Activated CD8-positive, alpha-beta T cell treated with anti-CD3 and anti-CD28 coated beads for 36 hours (primary cell): Measurements from ENCODE around the gene PTPRD. TPM values are rescaled to one million over a fixed set of nuclear protein-coding genes. Genes with fewer than 3 reads are reported as not detected.
"Not testable (repeated sequence)": the region's sequence is repeated elsewhere in the genome, so short reads cannot be mapped to it uniquely, and the experiment has no call there.

ENCODE experiments used
- ATAC-seq: fragments of 200-7000 bp; cut with Tn5 transposase; one replicate; pipeline ENCODE4 v1.10.0; 2021; ENCODE audit warnings: mild to moderate bottlenecking, moderate library complexity
- CTCF ChIA-PET: fragments of 350-600 bp; sonication (Branson Sonifier 250); formaldehyde crosslinking; loops from one replicate; lab custom pipeline; 2021; ENCODE audit warnings: antibody characterized with exemption; lab: Charles Lee
- POLR2A ChIA-PET: fragments of 350-600 bp; sonication (Branson Sonifier 250); formaldehyde crosslinking; loops from one replicate; lab custom pipeline; 2021; ENCODE audit warnings: antibody characterized with exemption; lab: Charles Lee
- DNase-seq: peaks from one replicate; pipeline ENCODE4 v3.0.0-alpha.2; 2020
- H3K27ac Mint-ChIP-seq: one replicate; pipeline ENCODE4 v1.8.0; 2021; ENCODE audit warnings: mild to moderate bottlenecking, mixed read lengths
- H3K27me3 Mint-ChIP-seq: one replicate; pipeline ENCODE4 v1.8.0; 2021; ENCODE audit warnings: mixed read lengths
- H3K36me3 Mint-ChIP-seq: one replicate; pipeline ENCODE4 v1.8.0; 2021; ENCODE audit warnings: low read depth, mixed read lengths
- H3K4me1 Mint-ChIP-seq: one replicate; pipeline ENCODE4 v1.8.0; 2021; ENCODE audit warnings: low read depth, mixed read lengths
- H3K4me3 Mint-ChIP-seq: one replicate; pipeline ENCODE4 v1.8.0; 2021; ENCODE audit warnings: mild to moderate bottlenecking, moderate library complexity, mixed read lengths
- H3K9me3 Mint-ChIP-seq: one replicate; pipeline ENCODE4 v1.8.0; 2021; ENCODE audit warnings: mixed read lengths
- CTCF ChIP-seq: fragments of 200-600 bp; IDR thresholded peaks from one replicate; pipeline ENCODE4 v1.8.0; 2022; ENCODE audit warnings: antibody characterized with exemption, mild to moderate bottlenecking
- intact Hi-C: fragments of 100-400 bp; cut with micrococcal nuclease; formaldehyde crosslinking; loops from one replicate; pipeline ENCODE4 v1.10.0; 2022
- total RNA-seq, 2 experiments: library from RNA; stranded (reverse); gene quantifications; one replicate each; pipeline ENCODE4 v1.2.3, GENCODE V29; 2021

Gene PTPRD
- total RNA-seq, 2 experiments from 2014 or later: not detected

- H3K36me3 Mint-ChIP-seq: no peaks in the 10 kb centered on the region
- no peak overlapping the region for H3K27ac Mint-ChIP-seq
- no peak overlapping the region for H3K4me3 Mint-ChIP-seq
- no peaks in the 10 kb centered on the region for H3K4me1 Mint-ChIP-seq
- H3K27me3 Mint-ChIP-seq: no peaks in the 10 kb centered on the region
- ChIA-PET CTCF (no interaction called here), POLR2A (no interaction called here)
- no peak for DNase-seq
- no peak for ATAC-seq
- H3K9me3 Mint-ChIP-seq: peaks cover 1% of the 10 kb centered on the region
- TF ChIP-seq CTCF: no peak
- intact Hi-C loops: no loop called here
Observed at GRCh38 chr9:9341203-9341602, 1271.6 kb downstream of the PTPRD start.

- DNase-seq: no peak
- Mint-ChIP-seq H3K36me3 (no peaks in the 10 kb centered on the region), H3K4me1 (no peaks in the 10 kb centered on the region), H3K27me3 (no peaks in the 10 kb centered on the region), H3K4me3 (no peak overlapping the region), H3K27ac (no peak overlapping the region), H3K9me3 (peaks cover 1% of the 10 kb centered on the region)
- ATAC-seq: no peak
- CTCF ChIA-PET: no interaction called here
- TF ChIP-seq CTCF: no peak
- POLR2A ChIA-PET: no interaction called here
- intact Hi-C loops: no loop called here
Observed at GRCh38 chr9:9337129-9337528, 1275.7 kb downstream of the PTPRD start.

GRCh38 chr9:9326749-9327148, 1286.1 kb downstream of the PTPRD start:
- Mint-ChIP-seq H3K9me3 (peaks cover 6% of the 10 kb centered on the region), H3K4me1 (no peaks in the 10 kb centered on the region), H3K27ac (no peak overlapping the region), H3K4me3 (no peak overlapping the region), H3K27me3 (no peaks in the 10 kb centered on the region), H3K36me3 (no peaks in the 10 kb centered on the region)
- intact Hi-C loops: no loop called here
- POLR2A ChIA-PET: no interaction called here
- no peak for TF ChIP-seq CTCF
- ATAC-seq: no peak
- DNase-seq: no peak
- CTCF ChIA-PET: no interaction called here

- H3K4me1 Mint-ChIP-seq: no peaks in the 10 kb centered on the region
- no peak for DNase-seq
- no peak for TF ChIP-seq CTCF
- ATAC-seq: no peak
- no peaks in the 10 kb centered on the region for H3K27me3 Mint-ChIP-seq
- peaks cover 5% of the 10 kb centered on the region for H3K9me3 Mint-ChIP-seq
- H3K27ac Mint-ChIP-seq: no peak overlapping the region
- H3K36me3 Mint-ChIP-seq: no peaks in the 10 kb centered on the region
- ChIA-PET CTCF (no interaction called here), POLR2A (no interaction called here)
- no peak overlapping the region for H3K4me3 Mint-ChIP-seq
- intact Hi-C loops: no loop called here
Observed at GRCh38 chr9:9319007-9319406, 1293.8 kb downstream of the PTPRD start.

- ATAC-seq, H3K4me3 Mint-ChIP-seq, POLR2A ChIA-PET, H3K4me1 Mint-ChIP-seq, H3K36me3 Mint-ChIP-seq, H3K27me3 Mint-ChIP-seq, intact Hi-C loops, H3K27ac Mint-ChIP-seq, DNase-seq, H3K9me3 Mint-ChIP-seq: not testable (repeated sequence)
- CTCF ChIA-PET: interaction anchor here (1.1 kb wide), 1 partner anchor 49 kb away, joined by 3 read pairs; no protein-coding TSS in a partner anchor
Observed at GRCh38 chr9:9310743-9311142, 1302.1 kb downstream of the PTPRD start.

- Mint-ChIP-seq H3K4me1 (no peaks in the 10 kb centered on the region), H3K27ac (no peak overlapping the region), H3K36me3 (no peaks in the 10 kb centered on the region), H3K4me3 (no peak overlapping the region), H3K27me3 (no peaks in the 10 kb centered on the region), H3K9me3 (no peaks in the 10 kb centered on the region)
- ChIA-PET POLR2A (no interaction called here), CTCF (no interaction called here)
- no peak for TF ChIP-seq CTCF
- DNase-seq: no peak
- intact Hi-C loops: no loop called here
- no peak for ATAC-seq
Observed at GRCh38 chr9:9305600-9305999, 1307.2 kb downstream of the PTPRD start.
